HG02943 (cell line): ENCODE data around the gene MRM1.

ENCODE experiments used
- ATAC-seq: cut with Tn5 transposase; IDR thresholded peaks from one replicate; pipeline ENCODE4 v1.9.1; 2021; ENCODE audit warnings: mild to moderate bottlenecking, low read depth, moderate library complexity; ENCODE audit not compliant: unreplicated experiment

Gene MRM1

DNA sequence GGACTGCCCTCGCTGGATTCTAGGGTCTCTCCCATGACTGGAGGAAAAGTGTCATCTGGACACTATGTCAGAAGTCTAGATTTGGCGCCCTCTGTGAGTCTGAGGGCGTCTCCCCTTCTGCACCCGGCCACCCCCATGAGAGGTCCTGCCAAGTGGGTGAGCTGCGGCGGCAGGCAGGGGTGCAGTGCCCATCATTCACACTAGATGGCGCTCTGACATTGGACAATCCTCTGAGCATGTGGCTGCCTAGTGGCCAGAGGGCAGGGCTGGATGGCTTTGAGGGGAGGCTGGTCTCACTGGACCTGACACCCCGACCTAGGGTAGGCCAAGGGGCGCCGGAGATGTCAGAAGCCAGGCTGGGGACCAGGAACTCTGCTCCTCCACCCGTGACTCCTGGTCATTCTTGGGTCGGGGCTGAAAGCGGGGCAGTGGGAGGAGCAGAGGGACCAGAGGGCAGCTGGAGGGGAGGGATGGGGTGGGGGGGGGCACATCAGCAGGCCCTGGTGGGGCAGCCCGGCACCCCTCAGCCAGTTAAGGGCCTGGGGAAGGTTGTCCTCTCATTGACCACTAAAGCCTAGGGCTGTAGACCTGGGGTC is 28.0 kb downstream of the MRM1 start:
- ATAC-seq = no peak

DNA sequence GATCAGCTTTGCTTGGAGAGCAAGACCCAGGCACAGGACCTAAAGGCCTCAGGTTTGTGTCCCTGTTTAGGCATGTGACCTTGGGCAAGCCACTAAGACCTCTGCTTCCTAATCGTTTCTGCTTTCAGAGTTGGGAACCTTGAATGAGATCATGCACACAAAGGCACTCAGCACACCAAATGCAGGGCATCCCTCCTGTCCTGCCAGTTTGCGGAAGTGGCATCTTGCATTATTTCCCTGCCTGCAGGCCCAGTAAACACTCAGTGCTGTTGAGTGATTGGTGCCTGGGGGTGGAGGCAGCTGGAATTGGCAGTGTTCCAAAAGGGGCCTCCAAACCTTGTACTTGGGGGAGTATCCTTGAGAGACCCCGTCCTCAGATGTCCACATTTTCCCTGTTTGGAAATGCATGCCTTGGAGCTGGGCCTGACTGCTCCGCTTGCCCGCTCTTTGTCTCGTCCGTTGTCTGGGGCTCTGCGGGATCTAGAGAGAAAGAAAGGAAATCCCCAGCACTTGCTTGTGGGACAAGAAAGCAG is 28.7 kb downstream of the MRM1 start:
- ATAC-seq = no peak

DNA sequence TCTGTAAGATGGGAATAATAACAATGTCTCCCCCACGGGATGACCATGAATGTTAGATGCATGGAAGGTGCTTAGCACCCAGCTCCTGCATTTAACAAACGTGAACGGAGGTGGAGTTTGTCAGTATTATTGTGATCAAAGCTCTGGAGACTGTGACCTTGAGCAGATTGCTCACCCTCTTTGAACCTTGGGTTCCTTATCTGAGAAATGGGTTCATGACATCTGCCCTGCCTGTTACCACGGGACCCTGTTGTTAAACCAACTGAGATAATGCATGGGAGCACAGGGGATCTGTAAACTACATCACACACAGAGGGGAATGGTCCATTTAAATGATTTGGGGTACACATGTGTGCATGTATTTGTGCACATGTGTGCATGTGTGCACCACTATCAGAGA is 29.6 kb downstream of the MRM1 start:
- ATAC-seq = no peak

DNA sequence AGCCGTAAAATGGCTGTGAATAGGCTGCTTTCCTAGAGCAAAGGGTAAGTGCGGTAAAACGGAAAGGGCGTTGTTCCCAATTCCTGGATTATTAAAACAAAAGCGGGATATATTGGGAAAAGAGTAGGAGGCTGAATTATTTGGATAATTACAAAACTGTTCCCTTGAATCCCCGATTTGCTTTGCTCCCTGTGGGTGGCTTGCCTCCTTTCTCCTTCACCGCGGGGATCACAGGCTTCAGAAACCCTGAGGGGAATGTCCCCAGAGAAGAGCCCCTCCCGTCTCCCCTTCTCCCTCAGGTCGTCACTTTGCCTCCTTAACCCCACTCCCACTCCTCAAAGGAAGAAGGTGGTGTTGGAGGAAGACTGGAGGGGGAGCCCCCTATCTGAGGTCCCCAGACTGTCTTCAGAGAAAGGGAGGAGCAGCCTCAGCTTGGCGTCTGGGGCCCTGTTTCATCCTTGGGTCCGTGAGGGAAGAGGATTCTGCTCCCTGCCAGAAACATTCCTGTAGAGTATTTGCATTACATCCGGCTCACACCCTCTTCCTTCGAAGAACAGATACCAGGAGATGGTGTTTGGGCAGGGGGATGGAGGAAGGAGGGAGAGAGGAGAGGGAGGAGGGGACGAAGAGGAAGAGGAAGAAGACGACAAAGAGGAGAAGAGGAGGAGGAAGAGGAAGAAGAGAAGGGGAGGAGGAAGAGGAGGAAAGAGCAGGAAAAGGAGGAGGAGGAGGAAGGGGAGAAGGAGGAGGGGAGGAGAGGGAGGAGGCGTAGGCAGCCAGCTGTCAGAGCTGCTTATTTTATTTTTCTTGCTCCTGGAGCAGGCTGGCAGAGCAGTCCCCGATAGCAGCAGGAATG is 31.8 kb downstream of the MRM1 start:
- no peak for ATAC-seq

DNA sequence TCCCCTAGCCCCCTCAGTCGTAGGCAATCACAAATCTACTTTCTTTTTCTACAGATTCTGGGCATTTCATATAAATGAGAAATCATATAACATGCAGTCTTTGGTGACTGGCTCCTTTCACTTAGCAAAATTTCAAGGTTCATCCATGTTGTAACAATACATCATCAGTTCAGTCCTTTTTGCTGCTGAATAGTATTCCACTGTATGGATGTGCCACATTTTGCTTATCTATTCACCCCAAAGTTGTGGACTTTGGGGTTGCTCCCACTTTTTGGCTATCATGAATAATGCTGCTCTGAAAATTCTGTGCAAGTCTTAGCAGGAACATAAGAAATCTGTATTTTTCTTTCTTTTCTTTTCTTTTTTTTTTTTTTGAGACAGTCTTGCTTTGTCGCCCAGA is 39.0 kb downstream of the MRM1 start:
- no peak for ATAC-seq

DNA sequence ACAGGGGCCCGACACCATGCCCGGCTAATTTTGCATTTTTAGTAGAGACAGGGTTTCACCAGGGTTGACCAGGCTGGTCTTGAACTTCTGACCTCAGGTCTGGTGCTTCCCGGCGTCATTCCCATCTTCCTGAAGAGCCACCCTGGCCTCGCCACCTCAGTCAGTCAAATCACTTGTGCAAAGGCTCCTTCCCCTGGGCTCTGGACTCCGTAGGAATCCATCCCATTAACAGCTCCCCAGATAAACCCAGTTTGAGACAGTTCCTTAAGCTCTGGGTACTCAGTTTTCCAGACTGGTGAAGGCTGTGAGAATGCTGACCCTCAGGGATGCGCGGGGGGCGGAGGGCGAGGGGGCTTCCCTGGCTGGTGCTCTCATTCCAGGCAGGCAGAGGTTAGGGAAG is 39.5 kb downstream of the MRM1 start:
- ATAC-seq = no peak

DNA sequence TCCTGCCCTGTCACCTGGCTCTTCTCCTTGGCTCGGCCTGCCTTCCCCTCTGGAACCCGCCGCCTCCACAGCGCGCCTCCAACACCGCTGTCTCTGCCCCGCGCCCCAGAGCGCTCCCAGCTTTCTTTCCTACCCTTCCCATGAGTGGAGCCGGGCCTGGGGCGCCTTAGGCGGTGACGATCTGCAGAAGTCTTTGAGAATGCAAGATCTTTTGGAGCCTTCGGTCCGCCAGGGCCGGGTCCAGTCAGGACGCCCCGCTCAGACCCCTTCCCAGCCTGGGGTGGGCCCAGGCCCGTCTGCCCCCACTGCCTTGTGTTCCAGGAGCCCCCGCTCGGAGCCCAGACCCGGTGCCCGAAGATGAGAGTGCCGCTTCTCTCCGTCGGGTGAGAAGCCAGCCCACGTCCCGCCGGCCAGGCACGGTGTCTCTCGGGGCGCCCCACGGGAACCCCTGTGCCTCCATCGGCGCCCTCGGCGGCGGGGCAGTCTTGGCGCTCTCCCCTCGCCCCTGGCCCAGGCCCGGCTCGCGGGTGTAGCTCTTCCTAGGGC is 40.0 kb downstream of the MRM1 start:
- ATAC-seq = no peak

DNA sequence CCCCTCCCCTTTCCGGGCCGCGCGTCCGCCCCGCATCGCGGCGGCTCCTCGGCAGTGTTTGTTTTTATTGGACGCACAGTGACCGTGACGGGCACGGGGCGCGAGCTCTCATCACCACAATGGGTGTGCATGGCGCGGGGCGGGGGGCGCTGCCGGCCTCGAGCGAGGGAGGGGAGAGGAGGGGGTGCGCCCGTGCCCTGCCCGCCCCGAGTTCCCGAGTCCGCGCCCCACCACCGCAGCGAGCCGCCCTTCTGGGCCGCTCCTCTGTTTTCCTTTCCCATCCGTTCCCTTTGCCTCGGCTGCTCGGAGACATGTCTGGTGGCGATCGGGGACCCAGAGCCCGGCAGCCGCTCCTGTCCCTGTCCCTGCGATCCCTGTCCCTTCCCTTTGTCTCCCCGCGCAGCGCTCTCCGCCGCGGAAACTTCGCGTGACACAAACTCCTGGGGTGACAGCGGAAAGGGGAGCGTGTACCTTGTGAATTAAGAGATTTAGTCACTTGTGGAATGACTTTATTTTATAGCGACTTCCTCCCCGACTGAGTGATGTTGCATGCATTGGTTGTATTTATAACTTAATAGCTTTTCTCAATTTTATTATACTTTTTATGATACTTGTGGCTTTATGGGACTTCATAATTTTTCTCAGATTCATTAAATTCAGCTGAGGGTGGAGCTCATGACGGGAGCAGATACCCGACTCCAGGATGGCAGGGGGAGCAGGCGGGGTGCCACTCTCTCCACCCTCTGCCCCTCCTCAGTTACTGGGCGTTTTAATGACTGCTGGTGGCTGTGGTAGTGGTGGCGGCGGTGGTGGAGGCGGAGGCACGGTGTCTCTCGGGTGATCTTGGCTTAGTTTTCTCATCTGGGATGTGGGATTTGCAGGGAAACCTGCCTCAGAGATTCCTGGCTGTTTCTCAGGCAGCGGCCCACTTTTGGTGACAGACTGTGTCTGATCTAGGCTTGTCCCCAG is 40.8 kb downstream of the MRM1 start:
- no peak for ATAC-seq

DNA sequence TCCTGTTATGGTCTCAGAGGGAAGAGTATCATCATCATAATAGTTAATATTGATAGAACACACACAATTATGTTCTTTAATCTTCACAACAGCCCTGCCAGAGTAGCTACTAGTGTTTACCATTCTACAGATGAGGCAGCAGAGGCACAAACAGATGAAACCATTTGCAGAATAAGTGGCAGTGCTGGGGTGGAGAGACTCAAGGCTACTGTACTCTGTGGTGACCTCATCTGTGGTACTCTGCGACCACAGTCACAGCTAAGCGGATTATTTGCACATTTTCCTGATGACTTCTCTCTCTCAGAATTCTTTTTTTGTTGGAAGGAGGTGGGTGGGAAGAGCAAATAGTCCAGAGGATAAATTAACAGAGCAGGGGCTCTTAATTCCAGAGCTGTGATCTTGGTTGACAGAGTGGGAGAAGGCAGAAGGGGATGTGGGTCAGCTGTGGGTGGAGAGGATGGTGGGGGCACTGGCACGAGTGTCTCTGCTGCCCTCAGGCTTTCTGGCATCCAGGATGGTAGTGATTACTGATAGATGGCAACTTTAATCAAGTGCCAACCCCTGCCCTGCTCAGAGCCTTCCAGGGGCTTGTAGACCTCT is 41.8 kb downstream of the MRM1 start:
- no peak for ATAC-seq

DNA sequence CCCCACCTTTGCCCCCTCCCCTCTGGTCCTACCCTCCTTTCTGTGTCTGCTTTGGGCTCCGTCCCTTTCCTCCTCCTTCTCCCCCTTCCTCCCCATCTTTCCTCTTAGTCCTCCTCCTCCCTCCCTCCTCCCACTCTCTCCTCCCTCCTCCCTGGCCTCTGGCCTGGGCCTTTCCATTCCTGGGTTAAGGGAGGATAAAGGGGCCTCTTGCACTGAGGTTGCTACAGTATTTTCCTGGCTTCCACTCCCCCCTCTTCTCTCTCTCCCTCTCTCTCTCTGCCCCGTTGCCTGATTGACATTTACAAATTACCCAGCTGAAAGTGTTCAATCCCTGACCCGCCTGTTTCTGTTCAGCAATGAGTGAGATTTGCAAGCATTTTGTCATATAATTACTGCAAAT is 44.0 kb downstream of the MRM1 start:
- ATAC-seq = no peak

DNA sequence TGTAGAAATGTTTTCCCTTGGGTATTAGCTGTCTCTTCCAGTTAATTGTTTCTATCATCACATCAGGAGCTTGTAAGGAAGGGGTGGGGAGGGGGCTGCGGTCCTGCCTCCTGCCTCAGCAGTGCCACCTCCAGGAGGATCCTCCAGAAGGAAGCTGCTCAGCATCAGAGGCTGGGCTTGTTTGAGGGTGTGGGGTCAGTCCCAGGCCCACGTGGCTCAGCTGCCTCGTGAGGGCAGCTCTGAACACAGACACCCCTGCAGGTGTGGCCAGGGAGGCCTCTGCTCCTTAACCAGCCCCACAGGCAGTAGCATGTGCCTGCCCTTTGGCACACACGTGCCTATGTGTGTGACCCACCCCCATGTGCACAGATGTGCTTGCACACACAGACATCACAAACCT is 46.3 kb downstream of the MRM1 start:
- ATAC-seq = no peak

DNA sequence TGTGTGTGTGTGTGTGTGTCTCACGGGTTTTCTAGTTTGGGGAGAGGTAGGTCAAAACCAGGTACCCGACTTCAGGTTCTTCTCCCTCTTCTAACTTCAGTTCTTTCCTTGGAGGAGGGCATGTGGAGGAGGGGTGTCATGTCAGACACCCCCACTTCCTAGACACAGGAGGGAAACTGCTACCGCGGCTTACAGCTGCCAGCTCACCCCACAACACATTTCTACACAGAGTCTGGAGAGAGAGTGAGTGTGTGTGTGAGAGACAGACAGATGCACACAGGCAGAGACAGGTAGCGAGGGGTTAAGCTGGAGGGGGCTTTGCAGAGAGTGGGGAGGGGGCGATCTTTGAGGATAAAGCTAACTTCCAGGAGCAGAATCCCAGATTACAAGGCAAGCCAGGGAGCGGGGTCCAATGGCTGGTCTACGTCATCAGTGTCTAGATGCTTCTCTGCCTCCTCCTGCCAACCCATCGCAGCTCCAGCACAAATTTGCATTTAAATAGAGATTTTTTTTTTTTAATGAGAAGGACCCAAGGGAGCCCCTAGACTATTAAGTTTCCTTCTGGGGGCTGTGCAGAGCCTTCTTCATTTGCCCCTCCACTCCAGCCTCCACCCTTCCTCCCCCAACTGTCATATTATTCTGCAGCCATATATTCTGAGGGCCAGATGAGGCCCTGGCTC is 48.9 kb downstream of the MRM1 start:
- ATAC-seq = no peak

DNA sequence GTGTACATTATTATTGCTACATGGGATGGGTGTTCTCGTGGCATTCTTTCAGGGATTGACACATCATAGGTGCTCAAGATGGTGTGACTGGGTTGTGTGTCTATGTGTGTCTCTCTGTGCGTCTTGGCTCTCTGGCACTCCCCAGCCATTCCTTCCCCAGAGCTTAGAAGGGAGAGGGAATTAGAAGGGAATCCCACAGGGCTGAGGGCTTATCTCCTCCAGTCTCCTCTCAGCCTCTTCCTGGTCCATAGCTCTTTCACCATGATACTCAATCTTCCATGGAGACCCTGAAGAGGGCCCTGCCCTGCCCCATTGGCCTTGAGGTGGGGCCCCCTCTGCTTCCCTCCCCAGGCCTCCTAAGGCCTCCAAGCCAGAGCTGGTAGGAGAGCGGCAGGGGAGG is 52.0 kb downstream of the MRM1 start:
- no peak for ATAC-seq

DNA sequence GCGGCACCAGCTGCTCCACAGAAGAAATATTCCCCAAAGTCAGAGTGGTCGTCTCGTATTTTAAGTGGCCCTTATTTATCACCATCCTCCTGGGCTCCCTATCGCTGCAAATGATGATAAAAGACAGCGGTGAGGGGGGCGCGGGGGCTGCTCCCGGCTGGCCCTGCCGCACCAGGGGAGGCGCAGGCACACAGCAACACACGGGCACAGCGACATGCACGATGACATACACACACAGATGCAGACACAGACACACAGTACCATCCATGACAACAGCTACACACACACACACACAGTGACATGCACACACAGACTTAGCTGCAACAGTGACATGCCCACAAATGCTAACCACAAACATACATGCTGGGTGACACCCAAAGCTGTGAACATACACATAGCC is 52.5 kb downstream of the MRM1 start:
- no peak for ATAC-seq

DNA sequence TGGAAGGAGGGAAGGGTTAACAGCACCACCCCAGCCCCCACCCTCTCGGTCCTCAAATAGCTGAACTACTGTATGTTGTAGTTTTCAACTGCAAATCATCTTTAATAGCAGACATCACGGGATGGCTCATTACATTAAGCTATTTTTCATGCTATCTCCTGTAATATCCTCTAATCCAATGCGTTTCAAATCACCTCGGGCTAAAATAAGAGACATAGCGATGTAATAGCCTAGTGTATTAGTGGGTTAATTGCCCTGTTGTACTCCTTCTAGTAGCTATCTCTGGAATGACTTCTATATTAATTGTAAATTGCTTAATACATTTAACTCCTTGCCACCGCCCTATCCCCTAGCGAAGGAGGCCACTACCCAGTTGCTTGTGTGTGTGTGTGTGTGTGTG is 54.3 kb downstream of the MRM1 start:
- ATAC-seq = no peak

DNA sequence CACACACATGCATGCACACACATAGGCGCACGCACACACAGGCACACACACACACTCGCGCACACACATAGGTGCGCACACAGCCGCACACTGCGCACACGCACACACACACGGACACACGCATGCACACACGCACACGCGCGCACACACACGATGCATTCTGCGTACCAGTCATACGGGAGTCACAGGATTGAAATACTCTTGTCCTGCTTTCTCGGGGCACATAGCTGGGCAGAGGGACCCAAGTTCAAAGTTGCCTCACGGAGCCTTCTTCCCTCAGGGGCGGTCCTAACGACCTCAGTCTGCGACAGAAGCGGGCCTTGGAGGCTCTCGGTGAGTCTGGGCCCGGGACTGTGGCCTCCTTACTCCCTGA is 56.0 kb downstream of the MRM1 start:
- no peak for ATAC-seq

DNA sequence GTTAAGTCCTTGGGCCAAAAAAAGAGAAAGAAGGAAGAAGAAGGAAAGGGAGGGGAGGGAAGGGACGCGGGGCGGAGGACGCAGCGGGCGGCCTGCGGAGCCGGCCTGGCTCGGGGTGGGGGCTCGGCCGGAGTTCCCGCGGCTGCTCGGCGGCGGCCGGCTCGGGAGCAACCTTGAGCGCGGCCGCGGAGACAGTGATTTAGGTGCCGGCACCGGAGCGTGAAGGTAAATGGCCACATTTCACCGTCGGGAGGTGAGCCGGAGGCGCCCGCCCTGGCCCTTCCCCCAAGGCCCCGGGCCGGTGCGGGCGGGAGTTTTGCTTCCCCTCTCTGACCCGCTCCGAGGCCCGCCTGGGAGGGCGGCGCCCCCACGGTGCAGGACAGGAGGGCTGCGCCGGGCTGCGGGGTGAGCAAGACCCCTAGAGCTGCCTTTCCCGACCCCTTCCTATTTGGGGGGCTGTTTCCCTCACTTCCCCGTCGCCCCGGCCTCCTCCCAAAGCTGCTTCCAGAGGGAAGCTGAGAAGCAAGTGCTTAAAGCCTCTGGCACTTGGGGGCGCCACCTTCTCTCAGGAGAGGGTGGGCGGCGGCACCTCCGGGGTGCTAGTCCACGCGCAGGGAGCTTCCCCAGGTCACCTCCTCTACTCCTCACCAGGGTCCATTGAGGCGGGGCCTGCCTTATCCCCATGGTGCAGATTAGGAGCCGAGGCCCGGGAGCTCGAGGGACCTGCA is 56.5 kb downstream of the MRM1 start:
- ATAC-seq = no peak
